IgD-negative memory B cell (primary cell): Measurements from ENCODE around the gene ATXN7L3. TPM values are rescaled to one million over a fixed set of nuclear protein-coding genes. Genes with fewer than 3 reads are reported as not detected.
"Not testable (repeated sequence)": the region's sequence is repeated elsewhere in the genome, so short reads cannot be mapped to it uniquely, and the experiment has no call there.

Source experiments
- H3K27ac Mint-ChIP-seq, 3 donors: one replicate each; pipeline ENCODE4 v1.8.0; 2020 to 2022; ENCODE audit warnings: mild to moderate bottlenecking in 3 of 3, mixed read lengths in 3 of 3, moderate library complexity in 1 of 3
- H3K27me3 Mint-ChIP-seq: one replicate; pipeline ENCODE4 v1.8.0; 2021; ENCODE audit warnings: mixed read lengths
- H3K36me3 Mint-ChIP-seq: one replicate; pipeline ENCODE4 v1.8.0; 2020; ENCODE audit warnings: mild to moderate bottlenecking, mixed read lengths
- H3K4me1 Mint-ChIP-seq, 3 donors: one replicate each; pipeline ENCODE4 v1.8.0; 2020 to 2022; ENCODE audit warnings: mixed read lengths in 3 of 3, mild to moderate bottlenecking in 1 of 3
- H3K4me3 Mint-ChIP-seq, 4 donors: one replicate each; pipeline ENCODE4 v1.8.0; 2020 to 2022; ENCODE audit warnings: mild to moderate bottlenecking in 4 of 4, mixed read lengths in 4 of 4, moderate library complexity in 3 of 4
- H3K9me3 Mint-ChIP-seq, 3 donors: one replicate each; pipeline ENCODE4 v1.8.0; 2020 to 2021; ENCODE audit warnings: mixed read lengths in 3 of 3, mild to moderate bottlenecking in 1 of 3
- polyA plus RNA-seq: library from polyadenylated mRNA; unstranded; fragments of 300-500 nt; fragmentation: Illumina TruSeq; gene quantifications from one replicate; pipeline ENCODE4 v1.2.3, GENCODE V29; 2021

The ATXN7L3 gene
- 15.4 TPM for polyA plus RNA-seq

- peak within 1 kb of the TSS; percentile 78 to 93 (median 89) for H3K27ac Mint-ChIP-seq
- H3K4me3 Mint-ChIP-seq = peak within 1 kb of the TSS; percentile 84 to 96 (median 94)
- H3K4me1 Mint-ChIP-seq = peaks cover 27 to 38% (median 31%) of the 10 kb centered on the region in 3 donors
- no peaks in the 10 kb centered on the region for H3K27me3 Mint-ChIP-seq
- no peaks in the 10 kb centered on the region for H3K9me3 Mint-ChIP-seq
- peaks cover 6% of the 10 kb centered on the region for H3K36me3 Mint-ChIP-seq
Observed at GRCh38 chr17:44199553-44200477, at the start of gene ATXN7L3. Gene ATXN7L3 (minus strand): TSS chr17:44199884. CDS start chr17:44198070, 1,814 bp downstream.

- H3K4me3 Mint-ChIP-seq = peak overlapping the region in 2 of 4 donors; percentile 26 to 37
- no peaks in the 10 kb centered on the region for H3K27me3 Mint-ChIP-seq
- H3K9me3 Mint-ChIP-seq = peaks cover 0 to 3% (median 0%) of the 10 kb centered on the region in 3 donors
- H3K27ac Mint-ChIP-seq = peak overlapping the region in 1 of 3 donors; percentile 64
- H3K4me1 Mint-ChIP-seq = peaks cover 24 to 32% (median 32%) of the 10 kb centered on the region in 3 donors
- peaks cover 2% of the 10 kb centered on the region for H3K36me3 Mint-ChIP-seq
Observed at GRCh38 chr17:44247876-44248736, 48.4 kb upstream of the ATXN7L3 start.

- H3K27me3 Mint-ChIP-seq = no peaks in the 10 kb centered on the region
- H3K4me1 Mint-ChIP-seq = peaks cover 27 to 33% (median 33%) of the 10 kb centered on the region in 3 donors
- H3K27ac Mint-ChIP-seq = peak overlapping the region in 1 of 3 donors; percentile 64
- H3K36me3 Mint-ChIP-seq = peaks cover 2% of the 10 kb centered on the region
- H3K4me3 Mint-ChIP-seq = peak overlapping the region in 3 of 4 donors; percentile 46 to 78 (median 60)
- H3K9me3 Mint-ChIP-seq = peaks cover 0 to 3% (median 0%) of the 10 kb centered on the region in 3 donors
Observed at GRCh38 chr17:44247440-44247841, 47.8 kb upstream of the ATXN7L3 start.

GRCh38 chr17:44241106-44241624 lies 41.5 kb upstream of the ATXN7L3 start:
- peak overlapping the region in 1 of 4 donors; percentile 41 for H3K4me3 Mint-ChIP-seq
- H3K27me3 Mint-ChIP-seq = no peaks in the 10 kb centered on the region
- H3K36me3 Mint-ChIP-seq = peaks cover 2% of the 10 kb centered on the region
- H3K27ac Mint-ChIP-seq = peak overlapping the region in 1 of 3 donors; percentile 18
- H3K9me3 Mint-ChIP-seq = peaks cover 0 to 3% (median 0%) of the 10 kb centered on the region in 3 donors
- peaks cover 18 to 23% (median 19%) of the 10 kb centered on the region in 3 donors for H3K4me1 Mint-ChIP-seq

GRCh38 chr17:44237886-44238285 lies 38.2 kb upstream of the ATXN7L3 start:
- not testable (repeated sequence) for H3K27me3 Mint-ChIP-seq, H3K27ac Mint-ChIP-seq, H3K36me3 Mint-ChIP-seq, H3K4me1 Mint-ChIP-seq, H3K9me3 Mint-ChIP-seq, H3K4me3 Mint-ChIP-seq

- peaks cover 5 to 8% (median 5%) of the 10 kb centered on the region in 3 donors for H3K4me1 Mint-ChIP-seq
- H3K4me3 Mint-ChIP-seq = no peak overlapping the region
- H3K36me3 Mint-ChIP-seq = no peaks in the 10 kb centered on the region
- no peak overlapping the region for H3K27ac Mint-ChIP-seq
- no peaks in the 10 kb centered on the region for H3K27me3 Mint-ChIP-seq
- no peaks in the 10 kb centered on the region for H3K9me3 Mint-ChIP-seq
Observed at GRCh38 chr17:44236444-44236991, 36.8 kb upstream of the ATXN7L3 start.

GRCh38 chr17:44235583-44235936 lies 35.9 kb upstream of the ATXN7L3 start:
- Mint-ChIP-seq H3K27ac (no peak overlapping the region), H3K4me1 (peaks cover 0 to 2% (median 0%) of the 10 kb centered on the region in 3 donors), H3K4me3 (no peak overlapping the region), H3K36me3 (no peaks in the 10 kb centered on the region), H3K9me3 (no peaks in the 10 kb centered on the region), H3K27me3 (no peaks in the 10 kb centered on the region)

GRCh38 chr17:44233582-44233981 lies 33.9 kb upstream of the ATXN7L3 start:
- no peak overlapping the region for H3K4me3 Mint-ChIP-seq
- H3K27ac Mint-ChIP-seq = no peak overlapping the region
- no peaks in the 10 kb centered on the region for H3K9me3 Mint-ChIP-seq

GRCh38 chr17:44232061-44232460 lies 32.4 kb upstream of the ATXN7L3 start:
- Mint-ChIP-seq H3K36me3 (no peaks in the 10 kb centered on the region), H3K4me3 (peak overlapping the region in 1 of 4 donors; percentile 58), H3K27me3 (no peaks in the 10 kb centered on the region), H3K27ac (peak overlapping the region in 1 of 3 donors; percentile 20), H3K4me1 (peaks cover 0 to 4% (median 0%) of the 10 kb centered on the region in 3 donors), H3K9me3 (no peaks in the 10 kb centered on the region)

More at GRCh38 chr17:44233582-44233981, 33.9 kb upstream of the ATXN7L3 start:
- H3K4me1 Mint-ChIP-seq = peaks cover 0 to 4% (median 0%) of the 10 kb centered on the region in 3 donors
- H3K27me3 Mint-ChIP-seq = no peaks in the 10 kb centered on the region
- no peaks in the 10 kb centered on the region for H3K36me3 Mint-ChIP-seq

- H3K9me3 Mint-ChIP-seq = no peaks in the 10 kb centered on the region
- H3K4me3 Mint-ChIP-seq = peak overlapping the region in 1 of 4 donors; percentile 41
- no peak overlapping the region for H3K27ac Mint-ChIP-seq
- peaks cover 0 to 1% (median 0%) of the 10 kb centered on the region in 3 donors for H3K4me1 Mint-ChIP-seq
- H3K27me3 Mint-ChIP-seq = no peaks in the 10 kb centered on the region
- no peaks in the 10 kb centered on the region for H3K36me3 Mint-ChIP-seq
Observed at GRCh38 chr17:44230140-44230539, 30.5 kb upstream of the ATXN7L3 start.

- H3K36me3 Mint-ChIP-seq = no peaks in the 10 kb centered on the region
- no peak overlapping the region for H3K27ac Mint-ChIP-seq
- peaks cover 0 to 1% (median 0%) of the 10 kb centered on the region in 3 donors for H3K4me1 Mint-ChIP-seq
- H3K27me3 Mint-ChIP-seq = no peaks in the 10 kb centered on the region
- no peak overlapping the region for H3K4me3 Mint-ChIP-seq
- H3K9me3 Mint-ChIP-seq = no peaks in the 10 kb centered on the region
Observed at GRCh38 chr17:44229090-44229489, 29.4 kb upstream of the ATXN7L3 start.

GRCh38 chr17:44223541-44224071 lies 23.9 kb upstream of the ATXN7L3 start:
- peak overlapping the region in 2 of 4 donors; percentile 54 to 98 for H3K4me3 Mint-ChIP-seq
- H3K27ac Mint-ChIP-seq = peak overlapping the region in 2 of 3 donors; percentile 50 to 100
- H3K4me1 Mint-ChIP-seq = peaks cover 4 to 9% (median 7%) of the 10 kb centered on the region in 3 donors
- no peaks in the 10 kb centered on the region for H3K27me3 Mint-ChIP-seq
- H3K36me3 Mint-ChIP-seq = no peaks in the 10 kb centered on the region
- H3K9me3 Mint-ChIP-seq = no peaks in the 10 kb centered on the region

- peak overlapping the region; percentile 57 to 100 (median 98) for H3K27ac Mint-ChIP-seq
Observed at GRCh38 chr17:44222112-44222869, 22.6 kb upstream of the ATXN7L3 start.

GRCh38 chr17:44221862-44222111 lies 22.1 kb upstream of the ATXN7L3 start:
- peak overlapping the region; percentile 95 to 99 (median 98) for H3K4me3 Mint-ChIP-seq
- peak overlapping the region; percentile 90 to 100 (median 98) for H3K27ac Mint-ChIP-seq
- H3K36me3 Mint-ChIP-seq = no peaks in the 10 kb centered on the region
- H3K4me1 Mint-ChIP-seq = peaks cover 13 to 16% (median 14%) of the 10 kb centered on the region in 3 donors
- H3K27me3 Mint-ChIP-seq = no peaks in the 10 kb centered on the region
- no peaks in the 10 kb centered on the region for H3K9me3 Mint-ChIP-seq

More at GRCh38 chr17:44222112-44222869, 22.6 kb upstream of the ATXN7L3 start:
- H3K9me3 Mint-ChIP-seq = no peaks in the 10 kb centered on the region
- no peaks in the 10 kb centered on the region for H3K36me3 Mint-ChIP-seq
- H3K4me3 Mint-ChIP-seq = peak overlapping the region; percentile 95 to 99 (median 98)
- no peaks in the 10 kb centered on the region for H3K27me3 Mint-ChIP-seq
- H3K4me1 Mint-ChIP-seq = peaks cover 9 to 13% (median 10%) of the 10 kb centered on the region in 3 donors
